ENCODE results near the gene ZCRB1.
A peak's percentile ranks its signal among the peaks of the same experiment; 100 is the strongest.

The ZCRB1 gene

DNA sequence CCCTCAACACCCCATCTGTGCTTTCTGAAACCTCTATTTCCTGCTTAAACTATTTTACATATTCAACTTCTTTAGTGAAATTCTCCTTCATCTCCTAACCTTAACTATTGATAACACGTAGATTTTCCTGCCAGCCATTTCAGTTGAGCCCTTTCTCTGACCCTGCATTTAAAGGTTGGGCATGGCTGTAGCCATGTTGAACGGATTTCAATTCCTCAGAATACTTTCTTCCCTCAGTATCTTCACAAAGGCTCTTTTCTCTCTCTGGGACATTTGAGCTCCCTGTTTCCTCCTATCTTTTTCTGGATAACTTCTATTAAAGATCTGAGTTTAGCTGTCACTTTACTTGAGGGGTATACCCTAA lies 1.3 kb upstream of the ZCRB1 start:
- no peak for DNase-seq (ENCODE audit: low read depth)

DNA sequence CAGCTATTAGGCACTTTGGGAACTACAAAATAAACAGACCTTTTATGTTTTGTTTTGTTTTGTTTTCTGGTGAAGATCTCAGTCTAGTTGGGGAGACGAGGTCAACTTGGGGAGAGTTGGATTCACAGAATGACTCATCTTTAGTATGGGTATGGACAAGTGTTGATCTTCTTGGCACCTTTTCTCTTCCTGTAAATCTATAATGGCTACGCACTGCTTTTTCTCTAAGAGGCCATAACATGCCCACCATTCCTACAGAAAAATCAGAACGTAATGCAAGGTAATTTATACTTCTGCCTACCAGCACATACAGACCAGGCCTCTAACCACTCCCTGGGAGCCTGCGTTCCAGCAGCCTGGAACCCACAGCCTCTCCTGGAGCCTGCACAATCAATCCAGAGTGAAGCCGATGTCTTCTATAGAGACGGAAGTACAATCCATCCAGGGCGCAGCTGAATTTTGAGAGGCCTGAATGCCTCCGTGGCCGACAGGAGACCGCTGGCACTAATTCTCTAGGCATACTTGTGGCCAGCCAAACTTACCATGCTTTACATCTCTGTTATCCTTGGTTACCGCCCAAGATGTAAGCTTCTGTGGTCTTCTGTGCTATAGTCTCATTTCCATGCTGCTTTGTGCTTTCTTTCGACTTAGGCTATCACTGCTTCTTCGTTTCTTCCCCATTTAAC lies 790 bp upstream of the ZCRB1 start:
- peak; percentile 17 for DNase-seq (ENCODE audit: low read depth)

DNA sequence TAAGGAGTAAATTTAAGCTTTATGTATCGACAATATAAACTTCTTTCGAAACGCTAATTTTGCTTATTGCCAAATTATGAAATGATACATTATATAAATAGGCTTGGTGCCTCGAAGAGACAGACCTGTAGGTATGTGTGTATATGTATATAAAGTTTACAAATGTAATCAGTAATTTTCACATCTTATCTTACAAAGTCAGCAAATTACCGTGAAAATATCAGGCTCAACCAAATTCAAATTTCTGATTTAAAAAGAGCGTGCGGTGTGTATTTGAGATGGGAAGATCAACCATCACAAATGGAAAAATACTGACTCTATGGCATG lies 605 bp downstream of the ZCRB1 start:
- DNase-seq (ENCODE audit: low read depth), result no peak

DNA sequence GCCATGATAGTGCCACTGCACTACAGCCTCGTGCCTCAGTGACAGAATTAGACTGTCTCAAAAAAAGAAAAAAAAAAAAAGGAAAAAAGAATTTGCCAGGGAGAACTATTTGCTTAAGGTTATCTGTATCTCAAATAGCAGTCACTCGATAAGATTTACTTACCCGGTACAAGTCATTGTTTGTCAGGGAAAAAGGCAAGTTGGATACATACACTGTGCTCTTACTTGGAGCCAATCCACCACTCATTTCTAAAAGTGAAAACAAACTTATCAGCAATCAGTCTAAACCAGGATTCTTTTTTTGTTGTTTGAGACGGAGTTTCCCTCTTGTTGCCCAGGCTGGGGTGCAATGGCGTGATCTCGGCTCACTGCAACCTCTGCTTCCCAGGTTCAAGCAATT lies 2.0 kb downstream of the ZCRB1 start:
- no peak for DNase-seq (ENCODE audit: low read depth)

DNA sequence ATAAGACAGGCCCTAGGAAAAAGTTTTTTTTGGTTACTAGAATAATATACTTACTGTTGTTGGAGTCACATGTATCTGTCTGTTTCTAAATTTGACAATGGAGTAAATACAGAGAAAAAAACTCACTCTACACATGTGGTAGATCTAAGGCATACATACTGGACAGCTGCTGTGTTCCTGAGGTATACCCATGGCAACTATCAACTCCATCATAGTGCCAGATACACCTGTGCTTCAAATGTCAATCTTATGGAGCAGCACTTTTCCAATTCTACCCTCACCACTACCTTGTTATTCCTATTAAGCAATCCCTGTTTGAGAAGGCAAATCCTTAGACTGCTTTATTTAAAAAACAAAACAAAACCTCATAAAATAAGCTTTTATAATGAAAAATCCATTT lies 3.3 kb downstream of the ZCRB1 start:
- no peak for DNase-seq (ENCODE audit: low read depth)

DNA sequence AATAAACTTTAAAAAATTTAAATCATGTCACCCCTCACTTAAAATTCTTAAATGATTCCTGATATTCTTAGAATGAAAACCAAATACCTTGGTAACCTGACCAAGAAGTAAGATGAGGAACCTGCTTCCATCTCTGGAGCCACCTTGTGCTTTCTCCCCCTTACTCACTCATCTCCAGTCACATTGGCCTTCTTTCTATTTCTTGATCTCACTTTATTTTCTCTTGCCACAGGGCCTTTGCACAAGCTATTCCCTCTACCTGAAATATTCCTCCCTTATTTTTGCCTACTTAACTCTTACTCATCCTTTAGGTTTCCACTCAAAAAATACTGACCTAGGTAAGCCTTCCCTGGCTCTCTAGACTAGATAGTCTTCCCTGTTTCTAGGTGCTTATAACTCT lies 5.1 kb downstream of the ZCRB1 start:
- no peak for DNase-seq (ENCODE audit: low read depth)

DNA sequence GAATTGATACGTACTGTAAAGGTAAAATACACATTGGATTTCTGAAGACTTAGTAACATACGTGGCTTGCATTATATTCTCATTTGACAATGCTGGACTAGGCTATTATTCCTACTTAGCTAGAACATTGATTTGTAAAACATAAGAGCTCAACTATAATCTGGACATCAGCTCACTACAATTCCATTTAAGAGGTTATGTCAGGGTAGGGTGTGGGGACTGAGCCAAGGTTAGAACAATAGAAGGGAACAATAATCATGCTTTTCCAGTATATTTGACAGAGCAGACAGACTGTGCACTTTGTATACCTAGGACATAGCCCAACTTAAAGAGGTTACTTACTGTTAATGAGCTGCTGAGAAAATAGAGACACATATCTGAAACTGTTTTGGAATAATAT lies 10.8 kb downstream of the ZCRB1 start:
- no peak for DNase-seq (ENCODE audit: low read depth)

DNA sequence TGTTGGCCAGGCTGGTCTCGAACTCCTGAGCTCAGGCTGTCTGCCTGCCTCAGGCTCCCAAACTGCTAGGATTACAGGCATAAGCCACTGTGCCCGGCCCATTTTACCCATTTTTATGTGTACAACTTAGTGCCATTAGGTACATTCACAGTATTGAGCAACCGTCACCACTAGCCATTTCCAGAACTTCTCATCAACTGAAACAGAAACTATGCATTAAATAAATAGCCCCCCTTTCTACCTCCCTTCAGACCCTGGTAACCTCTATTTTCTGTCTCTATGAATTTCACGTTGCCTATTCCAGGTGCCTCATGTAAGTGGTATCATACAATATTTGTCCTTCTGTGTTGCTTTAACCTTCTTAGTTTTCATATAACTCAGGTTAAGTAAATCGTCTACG lies 15.9 kb downstream of the ZCRB1 start:
- DNase-seq (ENCODE audit: low read depth), result no peak

DNA sequence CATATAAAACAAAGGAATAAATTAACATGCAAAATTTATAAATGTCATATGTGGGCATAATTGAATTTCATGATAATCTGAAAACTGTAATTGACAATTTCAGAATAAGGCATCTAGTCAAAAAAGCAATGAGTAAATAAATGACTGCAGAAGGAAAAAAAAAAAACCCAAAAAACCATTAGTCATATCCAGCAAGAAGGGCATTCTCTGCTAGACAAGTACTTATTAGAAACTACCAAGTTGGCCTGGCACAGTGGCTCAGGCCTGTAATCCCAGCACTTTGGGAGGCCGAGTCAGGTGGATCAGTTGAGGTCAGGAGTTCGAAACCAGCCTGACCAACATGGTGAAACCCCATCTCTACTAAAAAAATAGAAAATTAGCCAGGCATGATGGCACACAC lies 17.5 kb downstream of the ZCRB1 start:
- DNase-seq (ENCODE audit: low read depth), result no peak

DNA sequence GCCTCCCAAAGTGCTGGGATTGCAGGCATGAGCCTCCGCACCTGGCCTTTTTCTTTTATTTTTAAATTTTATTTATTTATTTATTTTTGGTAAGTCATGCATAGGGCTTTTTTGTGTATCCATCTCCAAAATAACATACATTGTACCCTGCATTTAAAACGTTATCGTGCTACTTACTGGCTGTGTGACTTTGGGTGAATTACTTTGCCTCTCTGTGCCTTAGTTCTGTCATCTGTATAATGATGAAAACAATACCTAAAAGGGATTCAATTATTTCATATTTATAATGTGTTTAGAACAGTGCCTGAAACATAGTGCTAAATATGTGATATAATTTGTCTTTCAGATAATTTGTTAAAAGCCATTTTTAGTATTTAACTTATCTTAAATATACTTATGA lies 19.6 kb downstream of the ZCRB1 start:
- DNase-seq (ENCODE audit: low read depth), result no peak

DNA sequence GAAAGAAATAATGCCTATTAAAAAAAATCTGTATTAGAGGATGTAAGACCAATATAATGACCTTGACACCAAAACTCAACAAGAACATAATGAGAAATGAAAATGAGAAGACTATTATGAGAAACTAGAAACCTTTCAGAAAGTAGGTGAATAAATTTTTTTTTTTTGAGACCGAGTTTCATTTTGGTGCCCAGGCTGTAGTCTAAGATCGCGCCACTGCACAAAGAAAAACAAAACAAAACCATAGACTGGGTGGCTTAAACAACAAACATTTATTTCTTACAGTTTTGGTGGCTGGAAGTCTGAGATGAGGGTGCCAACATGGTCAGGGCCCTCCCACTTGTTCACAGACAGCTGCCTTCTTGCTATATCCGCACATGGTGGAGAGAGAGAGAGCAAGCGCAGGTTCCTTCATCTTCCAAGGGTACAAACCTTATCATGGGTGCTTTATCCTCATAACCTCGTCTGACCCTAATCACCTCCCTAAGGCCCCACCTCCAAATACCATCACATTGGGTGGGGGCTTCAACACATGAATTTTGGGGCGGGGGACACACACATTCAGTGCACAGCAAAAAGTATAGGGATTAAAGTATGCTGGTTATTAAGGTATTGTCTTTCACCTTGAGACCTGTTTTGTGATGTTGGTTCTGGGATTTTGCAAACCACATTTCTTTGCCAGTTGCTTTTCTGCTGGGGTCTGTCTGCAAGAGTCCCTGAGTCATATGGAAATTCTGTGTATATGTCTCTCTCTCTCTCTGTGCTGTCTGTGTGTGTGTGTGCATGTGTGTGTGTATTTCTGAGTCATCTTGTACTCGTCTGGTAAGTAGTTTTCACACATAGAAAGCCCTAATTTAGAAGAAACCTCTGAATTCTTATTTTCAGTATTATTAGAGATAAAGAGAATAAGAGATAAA lies 26.2 kb downstream of the ZCRB1 start:
- DNase-seq (ENCODE audit: low read depth), result peak; percentile 6

DNA sequence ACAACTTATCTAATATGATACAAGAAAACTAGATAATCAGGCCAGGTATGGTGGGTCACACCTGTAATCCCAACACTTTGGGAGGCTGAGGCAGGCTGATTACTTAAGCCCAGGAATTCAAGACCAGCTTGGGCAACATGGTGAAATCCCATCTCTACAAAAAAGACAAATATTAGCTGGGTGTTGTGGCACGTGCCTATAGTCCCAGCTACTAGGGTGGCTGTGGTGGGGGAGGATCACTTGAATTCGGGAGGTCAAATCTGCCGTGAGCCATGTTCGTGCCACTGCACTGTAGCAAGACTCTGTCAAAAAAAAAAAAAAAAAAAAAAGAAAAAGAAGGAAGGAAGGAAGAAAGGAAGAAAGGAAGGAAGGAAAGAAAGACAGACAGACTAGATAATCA lies 27.0 kb downstream of the ZCRB1 start:
- no peak for DNase-seq (ENCODE audit: low read depth)

DNA sequence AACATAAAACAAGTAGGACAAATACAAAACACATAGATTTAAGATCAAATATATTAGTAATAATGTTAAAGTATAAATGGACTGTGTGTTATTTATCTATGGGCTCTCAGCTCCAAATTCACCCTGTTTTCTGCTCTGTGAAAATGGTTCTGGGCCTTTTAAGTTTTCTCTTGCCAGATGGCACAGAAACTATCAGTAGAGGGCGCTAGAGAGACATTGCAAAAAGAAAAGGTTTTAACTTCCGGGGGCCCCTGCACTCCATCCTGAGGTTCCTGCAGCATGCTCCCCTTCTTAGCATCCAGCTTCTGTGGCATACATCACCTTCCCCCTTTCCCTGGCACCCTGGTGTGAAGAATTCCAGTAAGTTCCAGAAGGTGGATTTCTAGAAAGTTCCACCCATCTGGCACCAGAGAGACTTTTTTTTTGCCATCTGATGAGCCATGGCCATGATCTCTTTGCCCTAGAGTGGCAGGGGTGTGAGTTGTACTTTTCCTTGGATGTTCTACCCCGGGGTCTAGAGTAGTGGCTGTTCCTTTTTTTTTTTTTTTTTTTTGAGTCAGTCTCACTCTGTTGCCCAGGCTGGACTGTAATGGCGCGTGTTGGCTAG lies 29.3 kb downstream of the ZCRB1 start:
- DNase-seq (ENCODE audit: low read depth), result no peak

DNA sequence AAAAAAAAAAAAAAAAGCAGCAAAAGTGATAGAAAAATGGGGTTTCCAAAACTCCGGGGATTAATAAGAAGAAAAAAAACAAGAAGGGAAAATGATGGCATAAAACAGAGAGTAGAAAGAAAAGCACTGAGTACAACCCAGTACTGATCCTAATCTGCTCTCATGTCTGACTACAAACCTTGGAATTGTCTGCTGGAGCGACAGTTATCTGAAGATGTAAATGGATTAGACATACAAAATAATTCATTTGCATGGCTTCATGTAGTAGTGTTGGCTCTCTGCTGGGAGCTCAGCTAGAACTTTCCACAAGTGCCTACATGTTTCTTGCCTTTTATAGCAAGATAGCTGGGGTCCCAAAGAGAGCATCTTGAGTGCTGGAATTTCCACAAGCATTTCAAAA lies 34.2 kb downstream of the ZCRB1 start:
- no peak for DNase-seq (ENCODE audit: low read depth)

DNA sequence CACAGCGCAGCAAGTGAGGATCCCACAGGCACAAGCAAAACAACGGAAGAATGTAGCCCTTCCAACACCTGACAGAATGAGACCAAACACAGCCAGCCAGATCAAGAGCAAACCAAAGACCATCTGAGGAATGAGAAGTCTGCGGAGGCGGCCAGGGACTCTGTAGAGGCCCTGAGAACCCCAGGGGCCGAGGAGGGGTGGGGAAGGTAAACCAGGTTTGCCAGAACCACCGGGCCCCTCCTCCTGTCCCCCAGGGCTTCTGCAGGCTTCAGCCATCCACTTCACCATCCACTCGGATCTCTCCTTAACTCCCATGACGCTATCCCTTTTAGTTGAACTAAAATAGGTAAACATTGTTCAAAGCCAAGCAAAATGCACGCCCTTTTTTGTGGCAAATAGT lies 37.4 kb downstream of the ZCRB1 start:
- no peak for DNase-seq (ENCODE audit: low read depth)

DNA sequence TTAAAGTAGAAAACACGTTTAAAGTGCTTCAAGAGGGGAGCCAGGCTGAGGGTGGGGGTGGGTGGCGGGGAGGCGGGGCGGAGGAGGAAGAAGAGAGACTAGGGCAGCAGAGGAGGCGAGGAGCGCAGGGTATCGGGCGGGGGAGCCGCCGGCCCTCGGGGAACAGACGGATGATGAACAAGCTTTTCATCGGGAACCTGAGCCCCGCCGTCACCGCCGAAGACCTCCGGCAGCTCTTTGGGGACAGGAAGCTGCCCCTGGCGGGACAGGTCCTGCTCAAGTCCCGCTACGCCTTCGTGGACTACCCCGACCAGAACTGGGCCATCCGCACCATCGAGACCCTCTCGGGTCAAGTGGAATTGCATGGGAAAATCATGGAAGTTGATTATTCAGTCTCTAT lies 39.2 kb downstream of the ZCRB1 start:
- no peak for DNase-seq (ENCODE audit: low read depth)

DNA sequence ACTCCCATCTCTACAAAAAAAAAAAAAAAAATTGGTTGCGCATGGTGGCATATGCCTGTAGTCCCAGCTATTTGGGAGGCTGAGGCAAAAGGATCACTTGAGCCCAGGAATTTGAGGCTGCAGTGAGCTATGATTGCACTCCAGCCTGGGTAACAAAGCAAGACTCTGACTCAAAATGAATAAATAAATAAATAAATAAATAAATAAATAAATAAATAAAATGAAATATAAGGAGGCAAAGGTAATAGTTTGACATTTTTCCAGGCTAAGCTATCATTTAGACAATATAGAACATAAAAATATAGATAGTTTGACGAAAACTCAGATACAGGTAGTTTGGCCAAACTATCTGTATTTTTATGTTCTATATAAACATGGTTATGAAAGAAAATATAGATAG lies 40.5 kb downstream of the ZCRB1 start:
- no peak for DNase-seq (ENCODE audit: low read depth)

DNA sequence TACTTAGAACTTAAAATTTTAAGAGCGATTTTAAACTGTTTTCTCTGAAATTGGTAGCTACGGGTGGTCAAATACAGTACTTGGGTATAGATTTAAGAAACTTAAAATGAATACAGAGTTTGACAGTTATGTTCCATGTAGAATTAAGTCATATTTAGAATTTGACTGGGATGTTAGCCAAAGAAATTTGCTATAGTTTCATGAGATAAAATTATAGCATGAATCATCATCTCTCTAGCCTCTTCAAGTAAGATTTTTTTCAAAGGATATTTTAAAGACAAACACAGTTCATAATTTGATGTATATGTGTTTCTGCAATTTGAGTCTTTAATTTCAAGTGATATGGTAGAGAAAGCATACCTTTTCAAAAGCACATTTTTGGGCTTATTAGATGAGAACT lies 41.0 kb downstream of the ZCRB1 start:
- DNase-seq (ENCODE audit: low read depth), result peak; percentile 4

DNA sequence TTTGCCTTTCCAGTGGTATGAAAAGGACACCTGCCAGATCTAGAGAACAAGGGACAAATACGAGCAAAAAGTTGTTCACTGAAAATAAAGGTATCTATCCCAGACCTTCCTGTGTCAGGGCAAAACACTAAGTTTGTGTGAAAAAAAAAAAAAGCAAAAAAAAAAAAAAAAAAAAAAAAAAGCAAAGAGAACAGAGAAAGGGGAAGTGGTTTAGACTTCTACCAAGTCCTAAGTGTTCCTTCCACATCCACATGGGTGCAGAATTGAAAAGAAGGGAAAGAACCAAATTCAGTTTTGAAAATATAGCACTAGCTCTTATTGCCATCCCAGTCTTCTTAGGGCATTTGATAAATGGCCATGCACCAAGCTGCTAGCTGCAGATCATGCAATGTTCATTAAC lies 41.7 kb downstream of the ZCRB1 start:
- DNase-seq (ENCODE audit: low read depth), result no peak

DNA sequence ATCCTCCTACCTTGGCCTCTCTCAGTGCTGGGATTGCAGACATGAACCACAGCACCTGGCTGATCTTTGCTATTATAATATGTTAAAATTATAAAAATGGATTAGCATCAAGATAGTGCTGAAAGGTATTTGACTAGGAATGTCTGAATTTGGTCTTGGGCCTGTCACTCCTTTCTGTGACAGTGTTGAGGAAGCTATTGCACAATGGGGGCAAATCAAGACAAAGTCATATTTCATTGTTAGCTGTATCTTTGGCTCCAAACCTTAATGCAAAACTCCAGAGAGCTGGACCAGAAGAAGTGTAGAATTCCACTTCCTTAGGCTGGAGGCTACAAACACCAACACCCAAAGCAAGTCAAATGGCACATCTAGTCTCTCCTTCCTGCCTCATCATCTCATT lies 42.2 kb downstream of the ZCRB1 start:
- no peak for DNase-seq (ENCODE audit: low read depth)

DNA sequence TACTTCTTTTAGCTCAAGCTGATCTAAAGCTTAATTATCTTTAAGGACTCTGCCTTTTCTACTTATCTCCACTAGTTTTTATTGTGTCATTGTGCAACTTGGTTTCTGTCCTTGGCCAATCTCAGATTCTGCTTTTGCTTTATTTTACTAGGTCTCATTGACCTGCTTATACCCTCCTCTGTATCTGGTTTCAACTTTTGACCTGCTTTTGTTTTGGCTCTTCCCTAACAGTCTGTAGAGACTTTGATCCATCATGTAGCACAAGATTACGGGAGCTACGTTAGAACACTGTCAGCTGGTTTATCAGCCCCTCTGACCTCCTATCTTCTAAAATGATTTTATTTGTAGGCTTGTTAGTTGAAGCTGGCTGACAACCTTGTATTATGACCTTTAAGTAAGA lies 43.6 kb downstream of the ZCRB1 start:
- no peak for DNase-seq (ENCODE audit: low read depth)

DNA sequence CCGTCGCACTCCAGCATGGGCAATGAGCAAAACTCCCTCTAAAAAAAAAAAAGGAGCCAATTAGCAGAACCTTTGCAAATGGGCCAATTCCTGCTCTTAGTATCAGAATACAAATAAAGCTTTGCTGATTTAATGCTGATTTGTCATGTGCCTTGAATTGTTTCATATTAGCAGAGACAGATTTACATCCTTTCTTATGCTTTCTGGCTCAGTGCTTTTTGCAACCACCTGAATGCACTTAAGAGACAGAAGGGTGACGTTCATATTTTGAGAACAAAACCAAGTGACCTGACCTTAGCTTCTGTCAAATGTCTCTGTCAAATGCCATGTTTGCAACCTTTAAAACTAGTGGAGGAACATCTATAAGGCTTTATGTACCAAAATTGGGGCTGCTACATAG lies 44.0 kb downstream of the ZCRB1 start:
- no peak for DNase-seq (ENCODE audit: low read depth)

DNA sequence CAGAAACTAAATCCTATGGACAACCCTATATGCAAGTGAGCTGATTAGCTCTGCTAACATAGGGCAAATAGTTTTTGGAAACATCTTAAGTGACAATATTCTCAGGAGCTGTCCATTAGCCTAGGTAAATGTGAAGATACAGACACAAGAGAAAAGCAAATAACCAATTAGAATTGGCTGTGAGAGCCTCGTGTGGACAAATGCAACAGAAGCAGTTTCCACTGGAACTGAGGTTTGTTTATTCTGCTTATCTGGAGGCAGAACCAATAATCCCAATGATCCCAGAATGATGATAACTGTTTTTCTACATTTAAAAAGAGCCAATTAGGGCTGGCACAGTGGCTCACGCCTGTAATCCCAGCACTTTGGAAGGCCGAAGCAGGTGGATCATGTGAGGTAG lies 44.6 kb downstream of the ZCRB1 start:
- DNase-seq (ENCODE audit: low read depth), result no peak

DNA sequence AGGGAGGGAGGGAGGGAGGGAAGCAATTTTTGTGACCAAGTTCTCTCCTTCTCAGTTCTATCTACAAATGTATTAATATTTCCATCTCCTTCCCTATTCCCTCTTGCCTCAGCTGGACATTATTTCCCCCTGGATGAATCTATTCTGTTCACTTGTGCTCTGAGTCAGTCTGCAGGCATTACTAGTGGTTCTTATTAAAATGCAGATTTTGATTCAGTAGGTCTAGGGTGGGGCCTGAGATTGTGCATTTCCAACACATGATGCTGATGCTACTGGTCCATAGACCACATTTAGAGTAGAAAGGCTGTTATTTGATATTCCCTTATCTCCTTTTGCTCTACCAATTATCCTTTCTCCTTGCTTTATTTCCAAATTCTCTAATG lies 47.8 kb downstream of the ZCRB1 start:
- DNase-seq (ENCODE audit: low read depth), result no peak
